IMR-90 (cell line): ENCODE data around the gene MGAT5. TPM values are rescaled to one million over a fixed set of nuclear protein-coding genes. Genes with fewer than 3 reads are reported as not detected.

ENCODE experiments used
- ATAC-seq: fragments of 200-7000 bp; cut with Tn5 transposase; 2 replicates; pipeline ENCODE4 v1.9.1; 2020; ENCODE audit warnings: low read depth, mild to moderate bottlenecking, moderate library complexity
- BruUV-seq: library from RNA; stranded (reverse); fragments of 400-500 nt; replicated peaks from 2 replicates; lab custom pipeline; 2021; lab: Mats Ljungman, UMichigan
- CTCF ChIA-PET: fragments of 300-600 bp; formaldehyde crosslinking; extraction: SDS; loops from one replicate; lab custom pipeline; 2021; ENCODE audit warnings: antibody characterized with exemption; lab: Yijun Ruan, JAX
- POLR2A ChIA-PET: fragments of 300-600 bp; sonication (Branson Sonifier 250); formaldehyde crosslinking; loops from one replicate; lab custom pipeline; 2022; ENCODE audit warnings: antibody characterized with exemption; ENCODE audit not compliant: unreplicated experiment; lab: Charles Lee
- DNase-seq: peaks from one replicate; pipeline ENCODE4 v3.0.0; 2013
- H2AFZ ChIP-seq: replicated peaks from 2 replicates; pipeline ENCODE3; 2013; ENCODE audit warnings: low read length, mild to moderate bottlenecking; ENCODE audit not compliant: poor library complexity
- H2AK5ac ChIP-seq: 2 replicates; pipeline ENCODE4 v1.6.1; 2013; ENCODE audit warnings: low read depth, low read length, inconsistent platforms
- H2AK9ac ChIP-seq: replicated peaks from 2 replicates; pipeline ENCODE3; 2013; ENCODE audit warnings: mild to moderate bottlenecking, low read depth, low read length, moderate library complexity; ENCODE audit not compliant: poor library complexity
- H2BK120ac ChIP-seq: 2 replicates; pipeline ENCODE4 v1.6.1; 2013; ENCODE audit warnings: low read depth, low read length, inconsistent platforms
- H2BK15ac ChIP-seq: 3 replicates; pipeline ENCODE4 v1.6.1; 2013; ENCODE audit warnings: low read depth, low read length, inconsistent platforms
- H2BK20ac ChIP-seq: 2 replicates; pipeline ENCODE4 v1.6.1; 2013; ENCODE audit warnings: low read depth, mild to moderate bottlenecking, inconsistent platforms, low read length, moderate library complexity
- H2BK5ac ChIP-seq: 2 replicates; pipeline ENCODE4 v1.6.1; 2013; ENCODE audit warnings: mild to moderate bottlenecking, low read depth, low read length, inconsistent platforms; ENCODE audit not compliant: poor library complexity, severe bottlenecking
- H3K14ac ChIP-seq: replicated peaks from 2 replicates; pipeline ENCODE4 v1.6.1; 2013; ENCODE audit warnings: low read depth, low read length, inconsistent platforms
- H3K18ac ChIP-seq: 2 replicates; pipeline ENCODE4 v1.6.1; 2013; ENCODE audit warnings: low read depth, low read length, control low read depth
- H3K23ac ChIP-seq: 2 replicates; pipeline ENCODE4 v1.6.1; 2013; ENCODE audit warnings: low read depth, low read length, inconsistent platforms
- H3K27ac ChIP-seq: 2 replicates; pipeline ENCODE4 v1.5.1; 2013; ENCODE audit warnings: mild to moderate bottlenecking, control low read depth, low read length; ENCODE audit not compliant: insufficient read depth
- H3K27me3 ChIP-seq: 2 replicates; pipeline ENCODE4 v1.6.1; 2013; ENCODE audit warnings: low read length; ENCODE audit not compliant: control insufficient read depth, insufficient read depth
- H3K36me3 ChIP-seq: 2 replicates; pipeline ENCODE4 v1.6.1; 2013; ENCODE audit warnings: low read length, mixed read lengths; ENCODE audit not compliant: control insufficient read depth, insufficient read depth
- H3K4ac ChIP-seq: 2 replicates; pipeline ENCODE4 v1.6.1; 2013; ENCODE audit warnings: low read depth, low read length, inconsistent platforms
- H3K4me1 ChIP-seq: 2 replicates; pipeline ENCODE4 v1.6.1; 2013; ENCODE audit warnings: low read length, mixed read lengths; ENCODE audit not compliant: control insufficient read depth, insufficient read depth
- H3K4me2 ChIP-seq: 2 replicates; pipeline ENCODE4 v1.6.1; 2013; ENCODE audit warnings: low read depth, mild to moderate bottlenecking, control low read depth, low read length, moderate library complexity
- H3K4me3 ChIP-seq: 2 replicates; pipeline ENCODE4 v1.5.1; 2013; ENCODE audit warnings: low read depth, mild to moderate bottlenecking, control low read depth, low read length, moderate library complexity; ENCODE audit not compliant: insufficient read depth
- H3K56ac ChIP-seq: 2 replicates; pipeline ENCODE4 v1.6.1; 2013; ENCODE audit warnings: low read length, inconsistent platforms; ENCODE audit not compliant: insufficient read depth; ENCODE audit errors: extremely low read depth
- H3K79me1 ChIP-seq, 2 experiments: 2 replicates each; pipeline ENCODE4 v1.6.1; 2013; ENCODE audit warnings: low read length in 2 of 2, inconsistent platforms in 1 of 2, low read depth in 1 of 2
- H3K9ac ChIP-seq: 2 replicates; pipeline ENCODE4 v1.6.1; 2013; ENCODE audit warnings: low read depth, low read length, control low read depth
- H3K9me1 ChIP-seq: 2 replicates; pipeline ENCODE4 v1.6.1; 2013; ENCODE audit warnings: low read length, inconsistent platforms; ENCODE audit not compliant: insufficient read depth
- H3K9me3 ChIP-seq: 2 replicates; pipeline ENCODE4 v1.6.1; 2013; ENCODE audit warnings: low read length; ENCODE audit not compliant: control insufficient read depth, insufficient read depth
- H4K20me1 ChIP-seq: 2 replicates; pipeline ENCODE4 v1.6.1; 2013; ENCODE audit warnings: low read length, inconsistent platforms; ENCODE audit not compliant: insufficient read depth
- H4K5ac ChIP-seq: 2 replicates; pipeline ENCODE4 v1.6.1; 2013; ENCODE audit warnings: mild to moderate bottlenecking, low read depth, low read length, control low read depth
- H4K8ac ChIP-seq, 2 experiments: 2 replicates each; pipeline ENCODE4 v1.6.1; 2013; ENCODE audit warnings: low read depth in 2 of 2, low read length in 2 of 2, control low read depth in 1 of 2, inconsistent platforms in 1 of 2
- H4K91ac ChIP-seq: 2 replicates; pipeline ENCODE4 v1.6.1; 2013; ENCODE audit warnings: low read depth, low read length, inconsistent platforms; ENCODE audit not compliant: insufficient read depth
- BHLHE40 ChIP-seq: fragments of 150-350 bp; IDR thresholded peaks from 2 replicates; pipeline ENCODE4 v1.6.1; 2016; ENCODE audit warnings: mild to moderate bottlenecking, low read depth, low read length
- CEBPB ChIP-seq: IDR thresholded peaks from 2 replicates; pipeline ENCODE4 v1.6.1; 2012; ENCODE audit warnings: low read depth, low read length, improper control_type of control experiment
- CHD1 ChIP-seq: IDR thresholded peaks from 2 replicates; pipeline ENCODE4 v1.6.1; 2012; ENCODE audit warnings: low read depth, low read length, improper control_type of control experiment
- FOS ChIP-seq: fragments of 150-350 bp; IDR thresholded peaks from 2 replicates; pipeline ENCODE4 v1.6.1; 2016; ENCODE audit warnings: low read depth, low read length
- MAFK ChIP-seq: IDR thresholded peaks from 2 replicates; pipeline ENCODE4 v1.6.1; 2012; ENCODE audit warnings: low read depth, low read length, improper control_type of control experiment
- MAZ ChIP-seq: IDR thresholded peaks from 2 replicates; pipeline ENCODE4 v1.6.1; 2012; ENCODE audit warnings: low read depth, mild to moderate bottlenecking, low read length, improper control_type of control experiment, moderate library complexity, borderline replicate concordance
- MXI1 ChIP-seq: IDR thresholded peaks from 2 replicates; pipeline ENCODE4 v1.6.1; 2012; ENCODE audit warnings: low read depth, mild to moderate bottlenecking, low read length, moderate library complexity, borderline replicate concordance
- NFE2L2 ChIP-seq: fragments of 150-350 bp; IDR thresholded peaks from 2 replicates; pipeline ENCODE4 v1.6.1; 2016; ENCODE audit warnings: low read depth, mild to moderate bottlenecking, low read length
- POLR2A ChIP-seq: IDR thresholded peaks from 2 replicates; pipeline ENCODE4 v1.6.1; 2012; ENCODE audit warnings: mild to moderate bottlenecking, low read depth, low read length
- RAD21 ChIP-seq: IDR thresholded peaks from 2 replicates; pipeline ENCODE4 v1.6.1; 2012; ENCODE audit warnings: low read length, improper control_type of control experiment
- RCOR1 ChIP-seq: IDR thresholded peaks from 2 replicates; pipeline ENCODE4 v1.6.1; 2012; ENCODE audit warnings: mild to moderate bottlenecking, low read length, improper control_type of control experiment; ENCODE audit not compliant: insufficient replicate concordance
- RFX5 ChIP-seq: IDR thresholded peaks from 2 replicates; pipeline ENCODE4 v1.8.0; 2012; ENCODE audit warnings: low read depth, mild to moderate bottlenecking, low read length, moderate library complexity
- SMC3 ChIP-seq: fragments of 150-350 bp; IDR thresholded peaks from 2 replicates; pipeline ENCODE4 v1.6.1; 2016; ENCODE audit warnings: low read depth, mild to moderate bottlenecking, antibody characterized with exemption, low read length, moderate library complexity
- WGBS, 2 experiments: methylation state at CpG; one replicate each; pipeline versions ENCODE4 v1.1.5 to v1.1.7; 2013; ENCODE audit warnings: missing lambda C conversion rate in 2 of 2; ENCODE audit not compliant: insufficient read length in 1 of 2; ENCODE audit errors: extremely low coverage in 2 of 2; 5-methylcytosine and 5-hydroxymethylcytosine counted together
- dilution Hi-C: fragments of 300-500 bp; cut with HindIII; formaldehyde crosslinking; loops from one replicate; pipeline ENCODE4 v1.14.3; 2018; ENCODE audit warnings: low sequenced_read_pairs; ENCODE audit not compliant: unreplicated experiment
- in situ Hi-C: fragments of 300-500 bp; cut with MboI; formaldehyde crosslinking; loops from 3 replicates; pipeline ENCODE4 v1.14.3; 2019; ENCODE audit warnings: low sequenced_read_pairs, inconsistent platforms, mixed read lengths
- intact Hi-C: fragments of 100-400 bp; cut with micrococcal nuclease; formaldehyde crosslinking; loops from 2 replicates; pipeline ENCODE4 v1.10.0; 2022
- polyA plus RNA-seq, 3 experiments: library from polyadenylated mRNA; depleted of rRNA; stranded (reverse); fragments of >200 nt; gene quantifications; 2 replicates each; pipeline ENCODE4 v1.2.3, GENCODE V29; 2012; ENCODE audit warnings: low replicate concordance in 1 of 3
- total RNA-seq: library from RNA; depleted of rRNA; stranded (reverse); fragments of >200 nt; gene quantifications from 2 replicates; pipeline ENCODE4 v1.2.3, GENCODE V29; 2012
- TF ChIP-seq, protein P1 (sequence below): conservative IDR thresholded peaks from 2 replicates; pipeline ENCODE4 v1.5.1; 2012; ENCODE audit warnings: mild to moderate bottlenecking, low read depth, low read length, improper control_type of control experiment
- TF ChIP-seq, protein P2 (sequence below): fragments of 150-350 bp; IDR thresholded peaks from 2 replicates; pipeline ENCODE4 v1.6.1; 2016; ENCODE audit warnings: low read depth, mild to moderate bottlenecking, low read length, moderate library complexity, borderline replicate concordance
- TF ChIP-seq, protein P3 (sequence below): fragments of 150-350 bp; IDR thresholded peaks from 2 replicates; pipeline ENCODE4 v1.6.1; 2017; ENCODE audit warnings: mild to moderate bottlenecking, antibody characterized with exemption, low read length, low read depth

MGAT5 gene
- total and polyA plus RNA-seq, 2 of the 4 experiments (the other 2 are of a cell fraction) = 22.9 to 59.9 TPM

DNA sequence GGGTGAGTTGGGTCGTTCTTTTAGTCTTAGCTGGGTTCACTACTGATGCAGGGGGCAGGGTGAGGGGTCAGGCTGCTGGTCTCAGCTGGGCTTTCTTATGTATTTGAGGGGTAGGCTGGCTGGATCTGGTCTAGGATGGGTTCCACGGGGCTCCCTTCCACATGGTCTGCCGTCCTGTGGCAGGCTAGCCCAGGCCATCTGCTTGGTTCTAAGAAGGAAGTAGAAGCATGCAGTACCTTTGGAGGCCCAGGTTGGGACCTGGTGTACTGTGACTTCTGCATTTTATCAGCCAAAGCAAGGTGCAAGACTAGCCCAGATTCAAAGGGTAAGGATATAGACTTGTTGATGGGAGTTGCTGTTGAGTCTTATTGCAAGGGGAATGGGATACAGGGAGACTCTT, 35.5 kb upstream of the MGAT5 start:
- Histone ChIP-seq H2AK5ac (no peak overlapping the region), H2BK15ac (no peak overlapping the region), H3K27me3 (no peaks in the 10 kb centered on the region), H4K8ac (no peak overlapping the region), H2BK20ac (no peak overlapping the region), H4K20me1 (peaks cover 60% of the 10 kb centered on the region), H2BK120ac (no peak overlapping the region), H4K91ac (no peak overlapping the region), H3K4me1 (peaks cover 18% of the 10 kb centered on the region), H4K5ac (0 out of 2 replicates have a peak overlapping the region, but pooled peaks have one; percentile 13), H3K79me1 (peaks cover 55 to 70% of the 10 kb centered on the region in 2 experiments), H3K9me1 (peaks cover 7% of the 10 kb centered on the region), H3K4me2 (no peak overlapping the region), H3K14ac (no peak overlapping the region), H2AFZ (no peak overlapping the region), H3K36me3 (peaks cover 2% of the 10 kb centered on the region; the same call in 1 of the 2 replicates), H2BK5ac (no peak overlapping the region), H3K4me3 (no peak overlapping the region), H3K27ac (no peak overlapping the region), H3K9ac (no peak overlapping the region), H2AK9ac (no peak overlapping the region), H3K4ac (no peak overlapping the region), H3K56ac (no peak overlapping the region), H3K18ac (no peak overlapping the region; the same call in 1 of the 2 replicates), H3K9me3 (no peaks in the 10 kb centered on the region), H3K23ac (no peak overlapping the region)
- dilution Hi-C loops (no loop called here), intact Hi-C loops (no loop called here), in situ Hi-C loops (no loop called here)
- WGBS, 2 experiments = 86% methylated on average over 1 of the region's 3 CpGs; no CpG with 5 or more reads in 1 of the 2 experiments
- TF ChIP-seq FOS (no peak), MAFK (no peak), POLR2A (no peak), BHLHE40 (no peak), CEBPB (no peak), RAD21 (no peak), RFX5 (no peak), NFE2L2 (no peak), SMC3 (no peak), CHD1 (no peak), RCOR1 (no peak), MXI1 (no peak), MAZ (no peak)
- TF ChIP-seq, protein P1, sequence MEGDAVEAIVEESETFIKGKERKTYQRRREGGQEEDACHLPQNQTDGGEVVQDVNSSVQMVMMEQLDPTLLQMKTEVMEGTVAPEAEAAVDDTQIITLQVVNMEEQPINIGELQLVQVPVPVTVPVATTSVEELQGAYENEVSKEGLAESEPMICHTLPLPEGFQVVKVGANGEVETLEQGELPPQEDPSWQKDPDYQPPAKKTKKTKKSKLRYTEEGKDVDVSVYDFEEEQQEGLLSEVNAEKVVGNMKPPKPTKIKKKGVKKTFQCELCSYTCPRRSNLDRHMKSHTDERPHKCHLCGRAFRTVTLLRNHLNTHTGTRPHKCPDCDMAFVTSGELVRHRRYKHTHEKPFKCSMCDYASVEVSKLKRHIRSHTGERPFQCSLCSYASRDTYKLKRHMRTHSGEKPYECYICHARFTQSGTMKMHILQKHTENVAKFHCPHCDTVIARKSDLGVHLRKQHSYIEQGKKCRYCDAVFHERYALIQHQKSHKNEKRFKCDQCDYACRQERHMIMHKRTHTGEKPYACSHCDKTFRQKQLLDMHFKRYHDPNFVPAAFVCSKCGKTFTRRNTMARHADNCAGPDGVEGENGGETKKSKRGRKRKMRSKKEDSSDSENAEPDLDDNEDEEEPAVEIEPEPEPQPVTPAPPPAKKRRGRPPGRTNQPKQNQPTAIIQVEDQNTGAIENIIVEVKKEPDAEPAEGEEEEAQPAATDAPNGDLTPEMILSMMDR = no peak
- TF ChIP-seq, protein P2, sequence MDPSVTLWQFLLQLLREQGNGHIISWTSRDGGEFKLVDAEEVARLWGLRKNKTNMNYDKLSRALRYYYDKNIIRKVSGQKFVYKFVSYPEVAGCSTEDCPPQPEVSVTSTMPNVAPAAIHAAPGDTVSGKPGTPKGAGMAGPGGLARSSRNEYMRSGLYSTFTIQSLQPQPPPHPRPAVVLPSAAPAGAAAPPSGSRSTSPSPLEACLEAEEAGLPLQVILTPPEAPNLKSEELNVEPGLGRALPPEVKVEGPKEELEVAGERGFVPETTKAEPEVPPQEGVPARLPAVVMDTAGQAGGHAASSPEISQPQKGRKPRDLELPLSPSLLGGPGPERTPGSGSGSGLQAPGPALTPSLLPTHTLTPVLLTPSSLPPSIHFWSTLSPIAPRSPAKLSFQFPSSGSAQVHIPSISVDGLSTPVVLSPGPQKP = no peak
- TF ChIP-seq, protein P3, sequence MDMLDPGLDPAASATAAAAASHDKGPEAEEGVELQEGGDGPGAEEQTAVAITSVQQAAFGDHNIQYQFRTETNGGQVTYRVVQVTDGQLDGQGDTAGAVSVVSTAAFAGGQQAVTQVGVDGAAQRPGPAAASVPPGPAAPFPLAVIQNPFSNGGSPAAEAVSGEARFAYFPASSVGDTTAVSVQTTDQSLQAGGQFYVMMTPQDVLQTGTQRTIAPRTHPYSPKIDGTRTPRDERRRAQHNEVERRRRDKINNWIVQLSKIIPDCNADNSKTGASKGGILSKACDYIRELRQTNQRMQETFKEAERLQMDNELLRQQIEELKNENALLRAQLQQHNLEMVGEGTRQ = no peak
- no peak for DNase-seq
- CTCF ChIA-PET = no interaction called here
- BruUV-seq = no TSS peak
- POLR2A ChIA-PET = no interaction called here
- ATAC-seq = no peak
